ENCODE results near the gene TRIM17. TPM values are rescaled to one million over a fixed set of nuclear protein-coding genes. Genes with fewer than 3 reads are reported as not detected.
A peak's percentile ranks its signal among the peaks of the same experiment; 100 is the strongest.

Gene TRIM17
- total RNA-seq, 1 experiment from 2014 or later = 55.5 TPM

DNA sequence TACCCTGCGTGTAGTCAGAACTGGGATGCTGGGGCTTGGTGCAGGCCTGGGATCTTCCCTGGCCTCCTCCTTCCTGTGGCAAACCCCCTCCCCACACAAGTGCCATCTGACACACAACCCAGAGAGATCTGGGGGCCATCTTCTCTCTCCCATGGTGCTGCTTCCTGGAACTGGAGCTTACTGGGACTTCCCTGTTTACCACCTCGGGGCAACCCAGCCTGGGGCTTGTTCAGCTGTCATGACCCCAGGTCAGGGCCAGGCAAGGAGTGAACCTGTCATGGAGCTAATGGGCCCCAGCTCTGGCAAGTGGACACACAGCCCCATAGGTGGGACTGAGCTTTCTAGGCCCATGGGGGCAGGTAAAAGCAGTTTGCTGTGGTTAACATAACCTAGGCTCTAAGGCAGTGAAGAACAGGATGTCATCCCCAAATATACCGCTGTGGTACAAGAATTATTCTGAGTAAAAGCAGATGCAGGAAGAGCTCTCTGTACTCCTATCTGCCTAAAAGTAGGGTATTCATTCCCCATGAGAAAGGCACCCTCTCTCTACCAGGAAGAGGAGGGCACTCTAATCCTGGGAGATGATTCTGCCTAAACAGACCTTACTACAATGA, 12.4 kb downstream of the TRIM17 start:
- H4K20me1 ChIP-seq (ENCODE audit: insufficient read depth) = peaks cover 59% of the 10 kb centered on the region

DNA sequence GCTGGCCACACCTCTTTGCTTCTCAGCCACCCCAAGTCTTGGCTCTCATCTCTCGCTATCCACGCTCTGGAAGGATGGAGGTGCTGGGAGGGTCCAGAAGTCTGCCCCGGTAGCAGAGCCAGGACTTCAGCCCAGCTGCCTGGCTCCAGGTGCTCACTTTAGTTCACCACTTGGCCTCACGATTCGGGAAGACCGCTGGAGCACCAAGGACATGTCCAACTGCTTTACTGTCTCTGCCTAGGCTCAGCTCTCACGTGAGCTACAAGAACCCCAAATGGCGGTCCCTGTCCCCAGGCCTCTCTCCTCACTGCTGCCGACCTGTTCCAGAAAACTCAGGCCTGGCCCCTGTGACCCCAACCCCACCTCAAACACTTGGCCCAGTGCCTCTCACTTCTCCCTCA, 13.4 kb downstream of the TRIM17 start:
- intact Hi-C loops (cut with micrococcal nuclease; ENCODE audit: unreplicated experiment) = no loop called here
- TF ChIP-seq, protein P1, sequence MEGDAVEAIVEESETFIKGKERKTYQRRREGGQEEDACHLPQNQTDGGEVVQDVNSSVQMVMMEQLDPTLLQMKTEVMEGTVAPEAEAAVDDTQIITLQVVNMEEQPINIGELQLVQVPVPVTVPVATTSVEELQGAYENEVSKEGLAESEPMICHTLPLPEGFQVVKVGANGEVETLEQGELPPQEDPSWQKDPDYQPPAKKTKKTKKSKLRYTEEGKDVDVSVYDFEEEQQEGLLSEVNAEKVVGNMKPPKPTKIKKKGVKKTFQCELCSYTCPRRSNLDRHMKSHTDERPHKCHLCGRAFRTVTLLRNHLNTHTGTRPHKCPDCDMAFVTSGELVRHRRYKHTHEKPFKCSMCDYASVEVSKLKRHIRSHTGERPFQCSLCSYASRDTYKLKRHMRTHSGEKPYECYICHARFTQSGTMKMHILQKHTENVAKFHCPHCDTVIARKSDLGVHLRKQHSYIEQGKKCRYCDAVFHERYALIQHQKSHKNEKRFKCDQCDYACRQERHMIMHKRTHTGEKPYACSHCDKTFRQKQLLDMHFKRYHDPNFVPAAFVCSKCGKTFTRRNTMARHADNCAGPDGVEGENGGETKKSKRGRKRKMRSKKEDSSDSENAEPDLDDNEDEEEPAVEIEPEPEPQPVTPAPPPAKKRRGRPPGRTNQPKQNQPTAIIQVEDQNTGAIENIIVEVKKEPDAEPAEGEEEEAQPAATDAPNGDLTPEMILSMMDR (conservative IDR thresholded peaks at IDR 0.05) = no peak
- no peak for TF ChIP-seq EZH2 (IDR thresholded peaks at IDR 0.05; ENCODE audit: low read depth)
- H3K9me2 ChIP-seq (ENCODE audit: insufficient read depth) = no peaks in the 10 kb centered on the region
- no TSS peak for BruUV-seq (replicated peaks)
- CTCF ChIA-PET = interaction anchor here (0.5 kb wide), 1 partner anchor 21 kb away, joined by 3 read pairs; no protein-coding TSS in a partner anchor
- no peak for DNase-seq
- H3K4me2 ChIP-seq = peak overlapping the region; percentile 95; the same call in 1 of the 2 replicates
- H4K20me1 ChIP-seq (ENCODE audit: insufficient read depth) = peaks cover 67% of the 10 kb centered on the region
- no peaks in the 10 kb centered on the region for H3K27me3 ChIP-seq (ENCODE audit: insufficient read depth, low read depth)
- POLR2A ChIA-PET (ENCODE audit: unreplicated experiment) = interaction anchor here (0.6 kb wide), 1 partner anchor 404 kb away, joined by 3 read pairs; no protein-coding TSS in a partner anchor
- H3K4me3 ChIP-seq = no peak overlapping the region
- peaks cover 21% of the 10 kb centered on the region for H3K36me3 ChIP-seq (ENCODE audit: low read depth)
- no peaks in the 10 kb centered on the region for H3K9me3 ChIP-seq (ENCODE audit: insufficient read depth, low read depth)
- peaks cover 25% of the 10 kb centered on the region for H3K4me1 ChIP-seq (replicated peaks; ENCODE audit: insufficient read depth)
- H2AFZ ChIP-seq = no peak overlapping the region
- peaks cover 79% of the 10 kb centered on the region for H3K79me2 ChIP-seq (ENCODE audit: low read depth)
- 0 out of 2 replicates have a peak, but pooled peaks cover 4% of the 10 kb centered on the region for H3F3A ChIP-seq (ENCODE audit: insufficient read depth, low read depth)
- no peak overlapping the region for H3K27ac ChIP-seq

More for the DNA sequence above, 12.4 kb downstream of the TRIM17 start:
- H3K27me3 ChIP-seq (ENCODE audit: insufficient read depth, low read depth) = no peaks in the 10 kb centered on the region
- peaks cover 21% of the 10 kb centered on the region for H3K36me3 ChIP-seq (ENCODE audit: low read depth)
- peaks cover 87% of the 10 kb centered on the region for H3K79me2 ChIP-seq (ENCODE audit: low read depth)
- H3K9me3 ChIP-seq (ENCODE audit: insufficient read depth, low read depth) = no peaks in the 10 kb centered on the region
- 0 out of 2 replicates have a peak, but pooled peaks cover 4% of the 10 kb centered on the region for H3F3A ChIP-seq (ENCODE audit: insufficient read depth, low read depth)
- DNase-seq = no peak
- TF ChIP-seq, protein P1 (conservative IDR thresholded peaks at IDR 0.05) = no peak
- TF ChIP-seq EZH2 (IDR thresholded peaks at IDR 0.05; ENCODE audit: low read depth) = no peak
- peaks cover 34% of the 10 kb centered on the region for H3K4me1 ChIP-seq (replicated peaks; ENCODE audit: insufficient read depth)
- H2AFZ ChIP-seq = no peak overlapping the region
- intact Hi-C loops (cut with micrococcal nuclease; ENCODE audit: unreplicated experiment) = no loop called here
- no TSS peak for BruUV-seq (replicated peaks)
- H3K9me2 ChIP-seq (ENCODE audit: insufficient read depth) = no peaks in the 10 kb centered on the region
- no peak overlapping the region for H3K27ac ChIP-seq
- H3K4me3 ChIP-seq = peak overlapping the region; percentile 95
- CTCF ChIA-PET = interaction anchor here (0.5 kb wide), 1 partner anchor 9 kb away, joined by 3 read pairs; no protein-coding TSS in a partner anchor
- POLR2A ChIA-PET (ENCODE audit: unreplicated experiment) = interaction anchor here (0.5 to 0.6 kb wide), 3 partner anchors 91 to 418 kb away, joined by 3 to 4 read pairs (median 3); no protein-coding TSS in a partner anchor
- peak overlapping the region; percentile 95 for H3K4me2 ChIP-seq

DNA sequence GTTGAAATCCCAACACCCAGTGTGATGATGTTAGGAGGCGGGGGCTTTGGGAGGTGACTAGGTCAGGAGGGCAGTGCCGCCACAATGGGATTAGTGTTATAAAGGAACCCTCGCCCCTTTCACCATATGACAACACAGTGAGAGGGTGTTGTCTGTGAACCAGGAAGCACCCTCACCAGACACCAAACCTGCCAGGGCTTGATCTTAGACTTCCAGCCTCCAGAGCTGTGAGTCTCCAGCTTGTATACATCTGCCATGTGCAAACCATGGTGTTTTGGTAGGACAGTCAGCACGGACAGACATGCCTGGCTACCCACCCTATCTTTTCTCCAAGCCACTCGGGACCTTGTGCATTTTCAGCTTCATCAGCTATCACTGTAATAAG, 14.0 kb downstream of the TRIM17 start:
- ChIA-PET POLR2A (ENCODE audit: unreplicated experiment) (interaction anchor here (0.6 kb wide), 1 partner anchor 403 kb away, joined by 3 read pairs; no protein-coding TSS in a partner anchor), CTCF (interaction anchor here (0.5 to 0.7 kb wide), 2 partner anchors 20 to 71 kb away, joined by 3 to 4 read pairs; no protein-coding TSS in a partner anchor)
- H4K20me1 ChIP-seq (ENCODE audit: insufficient read depth) = peaks cover 73% of the 10 kb centered on the region
- H3K9me3 ChIP-seq (ENCODE audit: insufficient read depth, low read depth) = no peaks in the 10 kb centered on the region
- peaks cover 19% of the 10 kb centered on the region for H3K4me1 ChIP-seq (replicated peaks; ENCODE audit: insufficient read depth)
- H3K27ac ChIP-seq = no peak overlapping the region
- no TSS peak for BruUV-seq (replicated peaks)
- H3K9me2 ChIP-seq (ENCODE audit: insufficient read depth) = no peaks in the 10 kb centered on the region
- H3K36me3 ChIP-seq (ENCODE audit: low read depth) = peaks cover 22% of the 10 kb centered on the region
- DNase-seq = no peak
- TF ChIP-seq, protein P1 (conservative IDR thresholded peaks at IDR 0.05) = no peak
- 0 out of 2 replicates have a peak, but pooled peaks cover 4% of the 10 kb centered on the region for H3F3A ChIP-seq (ENCODE audit: insufficient read depth, low read depth)
- H3K79me2 ChIP-seq (ENCODE audit: low read depth) = peaks cover 77% of the 10 kb centered on the region
- H3K4me3 ChIP-seq = no peak overlapping the region
- H2AFZ ChIP-seq = no peak overlapping the region
- H3K27me3 ChIP-seq (ENCODE audit: insufficient read depth, low read depth) = no peaks in the 10 kb centered on the region
- H3K4me2 ChIP-seq = no peak overlapping the region
- intact Hi-C loops (cut with micrococcal nuclease; ENCODE audit: unreplicated experiment) = no loop called here
